SH-SY5Y (cell line): ENCODE data around the gene TMED1.

Source experiments
- GATA2 ChIP-seq: IDR thresholded peaks from 2 replicates; pipeline ENCODE4 v1.6.1; 2011; ENCODE audit warnings: mild to moderate bottlenecking, low read depth, low read length
- GATA3 ChIP-seq: IDR thresholded peaks from 2 replicates; pipeline ENCODE4 v1.6.1; 2011; ENCODE audit warnings: low read depth, mild to moderate bottlenecking, low read length, moderate library complexity

- TF ChIP-seq GATA2 (no peak), GATA3 (no peak)
Observed at GRCh38 chr19:10815007-10815536, 20.9 kb downstream of the TMED1 start.
